Breast epithelium (tissue), 4 donors: Measurements from ENCODE around the gene ATXN1. TPM values are rescaled to one million over a fixed set of nuclear protein-coding genes. Genes with fewer than 3 reads are reported as not detected.
"Not testable (repeated sequence)": the region's sequence is repeated elsewhere in the genome, so short reads cannot be mapped to it uniquely, and the experiment has no call there.

Experiments
- DNase-seq, 2 donors: peaks; one replicate each; pipeline ENCODE4 v3.0.0-alpha.2; 2019; ENCODE audit warnings: low spot score in 2 of 2
- H3K27ac ChIP-seq, 2 donors: fragments of 200-600 bp; sonication (generic) in 1 of 2; one replicate each; pipeline ENCODE4 v1.5.1; 2016 to 2019; ENCODE audit warnings: mild to moderate bottlenecking in 1 of 2
- H3K27me3 ChIP-seq, 2 donors: fragments of 200-600 bp; sonication (generic) in 1 of 2; one replicate each; pipeline versions ENCODE4 v1.5.1 to v1.6.0; 2017 to 2019; ENCODE audit warnings: control low read depth in 1 of 2, mild to moderate bottlenecking in 1 of 2
- H3K36me3 ChIP-seq: fragments of 200-600 bp; one replicate; pipeline ENCODE4 v1.5.1; 2019
- H3K4me1 ChIP-seq, 2 donors: fragments of 200-600 bp; sonication (generic); one replicate each; pipeline ENCODE4 v1.5.1; 2016 to 2019; ENCODE audit warnings: control low read depth in 1 of 2
- H3K4me3 ChIP-seq, 3 donors: fragments of 200-600 bp; sonication (generic); 1 replicate in 2 of 3; 2 replicates in 1 of 3; pipeline ENCODE4 v1.5.1; 2016 to 2019; ENCODE audit warnings: mild to moderate bottlenecking in 3 of 3, moderate library complexity in 2 of 3
- H3K9me3 ChIP-seq, 2 donors: fragments of 200-600 bp; sonication (generic) in 1 of 2; one replicate each; pipeline ENCODE4 v1.5.1; 2016 to 2019; ENCODE audit warnings: control low read depth in 1 of 2
- CTCF ChIP-seq, 3 donors: fragments of 450-650 bp; IDR thresholded peaks; one replicate each; pipeline ENCODE4 v1.5.1; 2016 to 2017; ENCODE audit warnings: antibody characterized with exemption in 3 of 3, mild to moderate bottlenecking in 3 of 3, moderate library complexity in 3 of 3
- POLR2A ChIP-seq: fragments of 450-650 bp; IDR thresholded peaks from one replicate; pipeline ENCODE4 v1.6.1; 2016; ENCODE audit warnings: antibody characterized with exemption, mild to moderate bottlenecking, moderate library complexity
- POLR2AphosphoS5 ChIP-seq, 3 donors: sonication (generic); formaldehyde crosslinking; IDR thresholded peaks; one replicate each; pipeline ENCODE4 v1.6.1; 2017; ENCODE audit warnings: antibody characterized with exemption in 3 of 3
- intact Hi-C: fragments of 100-400 bp; cut with DNase I; formaldehyde crosslinking; loops from one replicate; pipeline ENCODE4 v1.15.1; 2023; ENCODE audit warnings: low total_unique reads
- total RNA-seq, 3 donors: library from RNA; depleted of rRNA; stranded (reverse); fragments of >200 nt; gene quantifications; one replicate each; pipeline ENCODE4 v1.1.0, GENCODE V29; 2016

The ATXN1 gene
- total RNA-seq, 3 donors from 2014 or later, result 26.7 to 63.2 (median 37.4) TPM

GRCh38 chr6:16270178-16270794, 491.0 kb downstream of the ATXN1 start:
- TF ChIP-seq CTCF (IDR thresholded peaks at IDR 0.05) (no peak), POLR2AphosphoS5 (IDR thresholded peaks at IDR 0.05) (no peak), POLR2A (no peak)
- H3K9me3 ChIP-seq, result no peaks in the 10 kb centered on the region
- DNase-seq, result no peak
- H3K27ac ChIP-seq, result no peak overlapping the region
- no peaks in the 10 kb centered on the region for H3K36me3 ChIP-seq
- no peaks in the 10 kb centered on the region for H3K4me1 ChIP-seq
- H3K4me3 ChIP-seq, result no peak overlapping the region
- intact Hi-C loops, result no loop called here
- H3K27me3 ChIP-seq, result no peaks in the 10 kb centered on the region

GRCh38 chr6:16269442-16270070, 491.7 kb downstream of the ATXN1 start:
- intact Hi-C loops, H3K4me3 ChIP-seq, H3K4me1 ChIP-seq, H3K27ac ChIP-seq, H3K36me3 ChIP-seq, H3K9me3 ChIP-seq, DNase-seq, H3K27me3 ChIP-seq: not testable (repeated sequence)

- H3K9me3 ChIP-seq, result no peaks in the 10 kb centered on the region
- H3K27me3 ChIP-seq, result no peaks in the 10 kb centered on the region
- intact Hi-C loops, result no loop called here
- no peak for TF ChIP-seq POLR2AphosphoS5 (IDR thresholded peaks at IDR 0.05)
- TF ChIP-seq CTCF (IDR thresholded peaks at IDR 0.05), result no peak
- no peak for TF ChIP-seq POLR2A
- H3K36me3 ChIP-seq, result no peaks in the 10 kb centered on the region
- H3K4me3 ChIP-seq, result no peak overlapping the region
- no peak for DNase-seq
- H3K27ac ChIP-seq, result no peak overlapping the region
- no peaks in the 10 kb centered on the region for H3K4me1 ChIP-seq
Observed at GRCh38 chr6:16267428-16268263, 493.6 kb downstream of the ATXN1 start.

- TF ChIP-seq CTCF (IDR thresholded peaks at IDR 0.05), result no peak
- TF ChIP-seq POLR2AphosphoS5 (IDR thresholded peaks at IDR 0.05), result no peak
- TF ChIP-seq POLR2A, result no peak
- no peak overlapping the region for H3K27ac ChIP-seq
- H3K4me3 ChIP-seq, result no peak overlapping the region
- no peaks in the 10 kb centered on the region for H3K27me3 ChIP-seq
- no peaks in the 10 kb centered on the region for H3K36me3 ChIP-seq
- H3K4me1 ChIP-seq, result no peaks in the 10 kb centered on the region
- no peaks in the 10 kb centered on the region for H3K9me3 ChIP-seq
- intact Hi-C loops, result no loop called here
- no peak for DNase-seq
Observed at GRCh38 chr6:16265351-16266341, 495.6 kb downstream of the ATXN1 start.

- Histone ChIP-seq H3K4me3 (no peak overlapping the region), H3K27ac (no peak overlapping the region), H3K9me3 (no peaks in the 10 kb centered on the region), H3K4me1 (no peaks in the 10 kb centered on the region), H3K27me3 (no peaks in the 10 kb centered on the region), H3K36me3 (no peaks in the 10 kb centered on the region)
- TF ChIP-seq POLR2A (no peak), POLR2AphosphoS5 (IDR thresholded peaks at IDR 0.05) (no peak), CTCF (IDR thresholded peaks at IDR 0.05) (no peak)
- intact Hi-C loops, result no loop called here
- DNase-seq, result no peak
Observed at GRCh38 chr6:16264785-16265184, 496.5 kb downstream of the ATXN1 start.

- H3K27ac ChIP-seq, H3K9me3 ChIP-seq, H3K36me3 ChIP-seq, H3K4me3 ChIP-seq, DNase-seq, H3K4me1 ChIP-seq, H3K27me3 ChIP-seq, intact Hi-C loops: not testable (repeated sequence)
Observed at GRCh38 chr6:16263464-16264099, 497.7 kb downstream of the ATXN1 start.

- intact Hi-C loops, result not testable (repeated sequence)
Observed at GRCh38 chr6:16262773-16263172, 498.5 kb downstream of the ATXN1 start.

More at GRCh38 chr6:16262773-16263172, 498.5 kb downstream of the ATXN1 start:
- not testable (repeated sequence) for DNase-seq, H3K27me3 ChIP-seq, H3K27ac ChIP-seq, H3K4me3 ChIP-seq, H3K36me3 ChIP-seq, H3K4me1 ChIP-seq, H3K9me3 ChIP-seq
